ENCODE data around the gene ERGIC1. TPM values are rescaled to one million over a fixed set of nuclear protein-coding genes. Genes with fewer than 3 reads are reported as not detected.

Gene ERGIC1
- polyA plus RNA-seq, 3 donors = 106 to 124 (median 112) TPM

- DNase-seq (ENCODE audit: extremely low read depth in 1 of 11, low read depth in 9 of 11, low spot score in 4 of 11) = no peak
Measured at GRCh38 chr5:172869691-172870090, 35.6 kb downstream of the ERGIC1 start.

- DNase-seq (ENCODE audit: extremely low read depth in 1 of 11, low read depth in 9 of 11, low spot score in 4 of 11) = no peak
Measured at GRCh38 chr5:172870291-172870714, 36.3 kb downstream of the ERGIC1 start.

- DNase-seq (ENCODE audit: extremely low read depth in 1 of 11, low read depth in 9 of 11, low spot score in 4 of 11) = no peak
Measured at GRCh38 chr5:172870715-172871461, 36.8 kb downstream of the ERGIC1 start.

DNA sequence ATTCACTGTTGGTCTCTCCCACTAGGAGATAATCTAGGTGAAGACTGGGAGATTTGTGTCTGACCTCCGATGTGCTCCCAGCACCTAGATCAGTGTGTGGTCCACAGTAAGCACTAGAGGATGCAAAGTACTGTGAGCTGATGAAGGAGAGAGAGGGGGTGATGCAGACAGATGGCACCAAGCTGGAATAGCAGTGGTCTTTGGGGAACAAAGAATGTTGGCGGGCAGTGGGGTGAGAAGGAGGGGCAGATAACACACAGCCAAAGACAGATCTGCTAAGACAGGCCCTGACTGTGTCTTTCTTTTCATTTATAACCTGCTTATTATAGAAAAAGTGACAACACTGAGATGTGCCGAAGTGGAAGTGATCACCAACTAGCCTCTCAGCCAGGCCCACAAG lies 37.5 kb downstream of the ERGIC1 start:
- DNase-seq (ENCODE audit: extremely low read depth in 1 of 11, low read depth in 9 of 11, low spot score in 4 of 11) = no peak

GRCh38 chr5:172871982-172872381 lies 37.9 kb downstream of the ERGIC1 start:
- no peak for DNase-seq (ENCODE audit: extremely low read depth in 1 of 11, low read depth in 9 of 11, low spot score in 4 of 11)

DNA sequence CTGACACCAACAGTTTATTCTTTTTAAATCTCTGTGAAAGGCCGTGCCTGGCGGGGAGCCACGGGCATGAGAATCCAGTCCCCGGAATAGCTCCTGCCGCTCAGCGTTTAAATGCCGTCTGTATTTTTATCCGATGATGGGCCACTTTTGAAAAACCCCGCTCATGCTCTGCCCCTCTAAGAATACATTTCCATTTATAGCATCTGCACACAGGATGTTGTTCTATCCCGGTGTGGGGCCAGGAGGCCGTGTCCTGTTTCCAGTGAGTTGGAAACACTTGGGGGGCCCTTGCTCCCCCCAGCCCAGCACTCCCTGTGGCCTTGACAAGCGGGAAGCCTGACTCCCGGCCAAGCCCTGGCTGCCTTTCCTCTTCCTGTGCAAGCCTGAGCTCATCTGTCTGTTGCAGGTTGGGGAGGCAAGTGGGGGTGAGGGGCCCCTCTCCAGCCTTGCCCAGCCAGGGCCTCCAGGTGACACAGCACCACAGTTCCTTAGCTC lies 39.0 kb downstream of the ERGIC1 start:
- no peak for DNase-seq (ENCODE audit: extremely low read depth in 1 of 11, low read depth in 9 of 11, low spot score in 4 of 11)

DNA sequence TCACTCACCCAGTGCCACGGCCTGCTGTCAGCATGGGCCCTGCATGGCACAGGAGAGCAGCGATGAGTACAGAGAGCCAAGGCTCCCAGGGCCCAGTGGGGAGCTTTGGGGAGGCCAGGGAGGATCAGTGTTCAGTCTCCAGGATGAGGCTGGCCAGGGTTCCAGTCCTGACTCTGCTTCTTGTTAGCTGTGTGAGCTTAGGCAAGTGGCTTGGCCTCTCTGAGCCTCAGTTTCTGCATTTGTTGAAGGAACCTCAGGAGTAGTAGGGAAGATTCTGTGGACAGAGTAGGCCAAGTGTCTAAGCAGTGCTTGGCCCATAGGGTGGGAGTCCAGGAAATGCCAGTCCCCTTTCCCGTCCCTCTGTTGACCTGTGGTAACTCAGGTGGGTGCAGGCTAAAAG lies 39.5 kb downstream of the ERGIC1 start:
- no peak for DNase-seq (ENCODE audit: extremely low read depth in 1 of 11, low read depth in 9 of 11, low spot score in 4 of 11)

DNA sequence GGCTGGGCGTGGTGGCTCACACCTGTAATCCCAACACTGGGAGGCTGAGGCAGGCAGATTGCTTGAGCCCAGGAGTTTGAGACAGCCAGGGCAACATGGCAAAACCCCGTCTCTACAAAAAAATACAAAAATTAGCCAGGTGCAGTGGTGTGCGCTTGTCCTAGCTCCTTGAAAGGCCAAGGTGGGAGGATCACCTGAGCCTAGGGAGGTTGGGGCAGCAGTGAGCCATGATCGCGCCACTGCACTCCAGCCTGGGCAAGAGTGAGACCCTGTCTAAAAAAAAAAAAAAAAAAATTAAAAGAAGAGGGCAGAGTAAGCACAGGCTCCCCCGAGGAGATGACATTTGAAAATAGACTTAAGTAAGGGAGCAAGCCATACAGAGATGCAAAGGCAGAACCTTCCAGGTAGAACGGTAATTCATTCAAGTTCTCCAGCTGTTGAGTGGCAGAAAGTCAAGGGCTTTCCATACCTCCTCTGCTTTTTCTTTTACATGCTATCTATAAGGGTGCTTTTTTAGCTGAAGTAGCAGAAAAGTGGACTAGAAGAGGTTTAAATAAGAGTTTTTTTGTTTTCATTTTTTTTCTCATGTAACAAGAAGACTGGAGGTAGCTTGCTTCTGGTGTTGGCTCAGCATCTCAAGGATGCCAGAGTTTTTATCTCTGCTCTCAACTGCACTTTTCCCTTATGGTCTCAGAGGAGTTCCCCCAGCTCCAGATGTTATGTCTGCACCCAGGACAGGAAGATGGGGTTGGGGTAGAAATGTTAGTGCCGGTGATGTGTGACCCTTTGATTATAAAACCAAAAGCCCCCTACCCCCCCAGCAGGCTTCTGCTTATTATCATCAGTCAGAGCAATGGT lies 40.8 kb downstream of the ERGIC1 start:
- DNase-seq (ENCODE audit: extremely low read depth in 1 of 11, low read depth in 9 of 11, low spot score in 4 of 11) = no peak

- no peak for DNase-seq (ENCODE audit: extremely low read depth in 1 of 11, low read depth in 9 of 11, low spot score in 4 of 11)
Measured at GRCh38 chr5:172875505-172876279, 41.6 kb downstream of the ERGIC1 start.

DNA sequence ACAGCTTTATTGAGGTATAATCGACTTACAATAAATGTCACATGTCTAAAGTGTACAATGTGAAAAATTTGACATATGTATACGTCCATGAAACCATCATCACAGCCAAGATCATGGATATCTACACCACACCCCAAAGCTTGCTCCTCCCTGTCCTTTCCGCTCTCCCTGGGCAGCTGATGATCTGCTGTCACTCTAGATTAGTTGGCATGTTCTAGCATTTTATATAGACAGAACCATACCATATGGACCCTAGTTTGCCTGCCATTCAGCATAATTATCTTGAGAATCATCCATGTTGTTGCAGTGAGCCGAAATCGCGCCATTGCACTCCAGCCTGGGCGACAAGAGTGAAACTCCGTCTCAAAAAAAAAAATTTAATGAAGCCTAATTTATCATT lies 42.5 kb downstream of the ERGIC1 start:
- no peak for DNase-seq (ENCODE audit: extremely low read depth in 1 of 11, low read depth in 9 of 11, low spot score in 4 of 11)

DNA sequence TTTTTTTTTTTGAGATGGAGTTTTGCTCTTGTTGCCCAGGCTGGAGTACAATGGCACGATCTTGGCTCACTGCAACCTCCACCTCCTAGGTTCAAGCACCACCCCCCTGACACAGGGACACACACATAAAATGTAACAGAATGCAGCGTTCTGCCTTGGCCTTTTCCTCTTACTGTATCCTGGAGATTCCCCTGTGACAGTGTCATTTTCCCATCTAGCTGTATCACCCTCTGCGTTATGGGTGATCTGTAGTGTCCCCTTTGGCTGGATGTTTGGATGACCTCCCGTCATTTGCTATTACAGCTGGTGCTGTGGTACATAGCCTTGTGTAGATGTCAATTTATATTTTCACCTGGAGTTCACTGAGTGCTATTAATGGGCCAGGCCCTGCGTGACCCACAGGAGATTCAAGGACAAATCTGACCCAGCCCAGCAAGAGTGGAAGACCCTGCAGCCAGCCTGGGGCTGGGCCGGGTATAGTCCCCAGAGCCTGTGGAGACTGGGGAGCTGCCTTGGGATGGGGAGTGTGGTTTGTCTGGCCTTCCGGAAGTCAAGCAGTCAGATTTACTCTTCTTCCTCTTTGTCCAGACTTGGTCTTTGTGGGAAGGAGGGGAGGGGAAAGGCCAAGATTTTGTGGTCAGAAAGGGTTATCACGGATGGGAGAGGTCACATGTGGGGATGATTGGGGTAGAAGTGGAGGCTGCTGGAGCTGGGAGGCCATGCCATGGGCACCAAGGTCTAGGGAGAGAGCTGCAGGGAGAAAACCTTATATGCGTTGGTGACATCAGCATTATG lies 43.6 kb downstream of the ERGIC1 start:
- no peak for DNase-seq (ENCODE audit: extremely low read depth in 1 of 11, low read depth in 9 of 11, low spot score in 4 of 11)

DNA sequence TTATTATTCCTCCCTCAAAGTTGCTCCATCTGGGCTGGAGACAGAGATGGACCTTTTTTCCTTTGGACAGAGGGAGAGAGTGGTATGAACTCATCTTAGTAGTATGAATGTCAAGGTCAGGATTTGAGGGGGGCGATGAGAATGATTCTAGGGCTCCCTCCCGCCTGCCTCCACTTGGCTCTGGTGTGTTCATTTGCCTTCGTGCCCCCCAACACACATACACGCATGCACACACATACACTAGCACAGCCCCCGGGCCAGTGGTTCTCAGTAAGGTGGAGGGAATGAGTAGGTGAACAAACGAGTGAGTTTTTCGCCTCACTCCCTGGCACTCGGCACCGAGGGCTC lies 44.5 kb downstream of the ERGIC1 start:
- no peak for DNase-seq (ENCODE audit: extremely low read depth in 1 of 11, low read depth in 9 of 11, low spot score in 4 of 11)

- DNase-seq (ENCODE audit: extremely low read depth in 1 of 11, low read depth in 9 of 11, low spot score in 4 of 11) = no peak
Measured at GRCh38 chr5:172878933-172879752, 45.1 kb downstream of the ERGIC1 start.

DNA sequence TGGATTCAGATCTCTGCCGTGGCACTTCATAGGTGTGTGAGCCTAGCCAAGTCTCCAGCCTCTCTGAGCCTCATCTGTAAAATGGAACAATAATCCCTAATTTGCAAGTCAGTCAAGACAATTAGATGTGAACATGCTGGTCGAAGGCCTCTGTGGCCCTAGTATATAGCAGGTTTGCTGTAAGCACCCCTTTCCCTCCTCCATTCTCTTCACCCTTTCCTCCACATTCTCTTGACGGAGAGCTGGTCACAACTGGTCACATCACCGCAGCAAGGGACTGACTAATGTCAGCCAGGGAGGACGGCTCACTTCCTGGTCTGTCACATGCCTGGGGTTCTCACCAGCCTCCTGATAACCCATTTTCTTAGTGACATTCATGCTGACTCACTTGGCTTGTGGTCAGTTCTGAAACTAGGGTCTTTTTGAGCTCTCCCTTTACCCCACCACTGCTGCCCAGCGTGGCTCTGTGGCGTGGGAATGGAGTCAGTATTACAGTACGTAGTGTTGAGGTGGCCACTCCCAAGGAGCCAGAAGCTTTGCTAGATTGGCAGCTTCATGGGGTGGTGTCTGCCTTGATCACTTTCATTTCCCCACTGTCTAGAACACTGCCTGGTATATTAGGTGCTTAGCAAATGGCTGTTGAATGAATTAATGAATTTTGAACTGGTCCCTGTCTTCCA lies 47.8 kb downstream of the ERGIC1 start:
- no peak for DNase-seq (ENCODE audit: extremely low read depth in 1 of 11, low read depth in 9 of 11, low spot score in 4 of 11)

GRCh38 chr5:172883066-172883465 lies 49.0 kb downstream of the ERGIC1 start:
- no peak for DNase-seq (ENCODE audit: extremely low read depth in 1 of 11, low read depth in 9 of 11, low spot score in 4 of 11)

- DNase-seq (ENCODE audit: extremely low read depth in 1 of 11, low read depth in 9 of 11, low spot score in 4 of 11) = no peak
Measured at GRCh38 chr5:172885597-172886340, 51.7 kb downstream of the ERGIC1 start.

DNA sequence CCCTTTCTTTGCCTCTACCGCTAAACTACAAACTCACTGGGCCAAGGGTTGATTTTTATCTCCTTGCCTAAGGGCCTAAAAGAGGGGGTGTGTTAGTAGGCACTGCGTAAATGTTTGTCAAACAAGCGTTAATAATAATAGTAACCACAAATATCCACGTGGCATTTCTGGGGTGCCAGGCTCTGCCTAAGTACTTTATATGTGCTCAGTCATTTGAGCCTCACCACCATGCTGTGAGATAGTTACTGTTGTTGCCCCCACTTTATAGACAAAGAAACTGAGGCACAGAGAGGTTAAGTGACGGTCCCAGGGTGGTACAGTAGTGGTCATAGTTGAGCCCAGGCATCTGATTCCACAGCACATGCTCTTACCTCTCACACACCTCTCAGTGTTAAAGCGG lies 52.4 kb downstream of the ERGIC1 start:
- DNase-seq (ENCODE audit: extremely low read depth in 1 of 11, low read depth in 9 of 11, low spot score in 4 of 11) = no peak

All from renal cortex interstitium (tissue), 11 donors.